GM21447 (cell line): ENCODE results near the gene PRICKLE1.

ENCODE experiments used
- ATAC-seq: cut with Tn5 transposase; IDR thresholded peaks from one replicate; pipeline ENCODE4 v1.9.1; 2021; ENCODE audit not compliant: unreplicated experiment

Gene PRICKLE1

DNA sequence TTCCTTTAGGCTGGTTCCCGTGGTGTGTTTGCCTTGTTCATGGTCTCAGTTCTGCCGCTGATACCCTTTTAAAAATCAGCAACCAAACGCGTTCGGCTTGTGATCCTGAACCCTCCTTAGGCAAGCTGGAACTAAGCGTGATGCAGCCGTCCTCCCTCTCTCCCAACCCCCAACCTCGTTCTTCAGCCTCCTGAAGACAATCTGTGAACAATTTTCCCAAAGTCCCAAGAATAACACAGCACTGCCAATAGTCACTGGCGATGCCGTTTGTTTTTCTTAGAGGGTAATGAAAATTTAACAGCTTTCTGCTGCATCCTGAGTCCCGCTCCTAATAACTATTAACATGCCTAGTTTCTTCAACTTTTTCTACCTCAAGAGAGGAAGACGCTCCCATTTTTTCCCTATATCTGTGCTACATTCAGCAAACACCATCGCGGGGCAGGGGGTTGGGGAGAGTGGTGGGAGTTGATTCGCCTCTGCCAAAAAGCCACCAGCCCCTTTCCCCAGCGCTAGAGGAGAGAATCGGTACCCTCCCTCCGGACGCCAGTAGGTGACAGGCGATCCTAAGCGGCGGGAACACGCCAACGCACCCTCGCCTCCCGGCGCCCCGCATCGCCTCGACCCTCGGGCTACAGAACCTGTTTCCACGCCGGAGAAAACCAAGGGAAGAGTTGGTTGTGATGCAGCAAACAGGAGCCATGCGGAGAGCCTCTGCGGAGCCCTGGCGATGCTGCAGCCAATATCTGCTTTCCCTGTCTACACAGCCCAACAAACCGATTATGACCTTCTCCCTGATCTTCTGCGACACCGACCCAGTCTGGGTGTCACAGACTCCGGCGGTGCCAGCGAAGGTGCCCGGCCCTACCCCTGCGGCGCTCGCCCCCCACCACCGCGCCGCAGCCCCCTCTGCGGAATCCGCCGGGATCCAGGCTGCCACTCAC is 752 bp downstream of the PRICKLE1 start:
- ATAC-seq = peak; percentile 19

DNA sequence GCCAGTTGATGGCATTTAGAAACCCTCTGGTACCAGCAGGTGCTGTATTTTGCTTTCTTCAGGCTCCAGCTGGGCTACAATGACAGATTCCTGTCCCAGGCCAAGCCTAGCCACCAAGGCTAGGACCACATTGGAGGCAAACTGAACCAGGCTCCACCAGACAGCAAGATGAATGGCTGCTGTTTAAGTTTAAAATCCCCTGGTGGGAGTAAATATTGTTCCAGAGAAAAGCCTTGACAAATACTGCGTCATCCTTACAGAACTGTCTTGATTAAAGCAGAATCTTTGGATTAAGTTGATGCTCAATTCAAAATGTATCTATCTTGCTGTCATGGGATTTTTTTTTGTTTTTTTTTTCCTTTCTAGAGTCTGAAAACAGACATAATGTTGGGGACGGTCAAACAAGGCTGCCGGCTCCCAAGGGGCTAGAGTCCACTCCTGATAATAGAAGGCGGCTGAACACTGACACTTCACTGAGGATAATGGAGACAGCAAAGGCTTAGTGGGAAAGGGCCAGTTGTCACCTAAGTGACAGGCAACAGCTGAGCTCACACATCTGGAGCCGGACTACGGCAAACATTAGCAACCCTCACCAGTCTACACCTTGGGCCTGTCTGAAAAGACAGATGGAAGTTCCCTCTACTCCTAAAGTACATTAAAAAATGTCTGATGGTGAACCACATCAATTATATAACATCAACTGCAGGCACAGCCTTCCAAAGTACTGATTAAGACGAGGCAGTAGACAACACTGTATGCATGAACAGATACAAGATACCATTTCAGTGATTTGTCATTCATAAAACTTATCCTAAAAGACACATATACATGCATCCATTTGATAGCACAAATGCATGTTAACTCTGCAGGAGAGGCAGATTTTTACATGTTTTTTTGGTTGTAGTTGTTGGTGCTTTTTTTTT is 1.7 kb downstream of the PRICKLE1 start:
- ATAC-seq = no peak

DNA sequence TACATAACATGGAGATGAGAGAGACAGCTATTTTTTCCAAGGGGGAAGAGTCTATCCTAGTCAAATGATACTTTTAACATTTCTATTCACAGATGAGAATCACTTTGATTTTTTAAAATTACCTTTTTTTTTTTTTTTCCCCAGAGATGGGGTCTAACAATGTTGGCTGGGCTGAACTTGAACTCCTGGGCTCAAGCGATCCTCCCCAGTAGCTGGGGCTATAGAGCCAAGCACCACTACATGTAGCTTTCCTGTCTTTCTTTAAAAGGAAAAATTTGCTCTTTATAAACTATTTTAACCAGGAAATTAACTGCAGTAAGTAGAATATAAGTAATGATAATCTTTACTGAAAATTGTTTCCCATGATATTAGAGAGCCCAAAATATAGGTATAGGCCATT is 3.3 kb downstream of the PRICKLE1 start:
- no peak for ATAC-seq

DNA sequence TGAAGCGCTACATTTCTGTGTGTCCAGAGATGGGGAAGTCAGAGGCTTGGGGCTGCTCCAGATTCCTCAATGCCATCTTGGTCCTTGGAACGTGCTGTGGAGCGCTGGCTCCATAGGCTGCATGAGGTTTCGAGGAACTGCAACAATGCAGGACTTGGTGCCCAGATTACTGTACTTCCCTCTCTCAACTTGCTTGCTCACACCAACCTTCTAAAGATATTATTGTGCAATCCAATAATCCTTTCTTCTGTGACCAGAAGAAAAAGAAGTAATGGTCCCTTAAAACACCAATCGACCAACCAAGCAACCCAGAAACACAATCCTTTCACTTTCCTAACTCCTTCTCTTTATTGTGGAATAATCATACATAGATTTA is 3.7 kb downstream of the PRICKLE1 start:
- ATAC-seq = no peak

DNA sequence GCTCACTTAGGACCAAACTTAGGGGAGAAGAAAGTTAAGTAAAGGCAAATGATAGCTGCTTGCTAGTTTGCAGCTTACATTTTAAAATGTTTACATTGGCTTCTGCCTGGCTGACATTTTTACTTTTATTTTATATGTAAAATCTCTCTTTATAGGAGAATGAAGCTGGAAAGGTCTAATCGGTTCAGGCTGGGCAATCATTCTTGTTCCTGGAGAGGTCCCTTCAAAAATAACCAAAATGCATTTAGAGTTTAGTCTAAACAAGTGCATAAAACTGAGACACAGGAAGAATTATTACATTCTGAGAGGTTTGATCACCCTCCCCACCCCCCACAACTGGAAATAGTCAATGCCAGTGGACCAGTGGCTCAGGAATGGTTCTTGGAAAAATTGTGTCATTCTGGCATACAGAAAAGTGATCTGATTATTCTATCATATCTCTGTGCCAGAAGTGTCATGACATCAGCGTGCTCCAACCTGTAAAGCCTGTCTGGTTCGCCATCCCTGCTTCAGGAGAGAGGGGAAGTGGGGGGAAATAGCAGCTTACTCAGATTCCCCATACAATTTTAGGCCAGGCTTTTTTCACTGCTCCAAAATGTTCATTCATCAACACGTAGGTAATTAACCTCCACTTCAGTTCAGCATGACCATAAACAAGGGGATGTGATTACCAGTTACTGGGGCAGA is 4.2 kb downstream of the PRICKLE1 start:
- ATAC-seq = no peak

DNA sequence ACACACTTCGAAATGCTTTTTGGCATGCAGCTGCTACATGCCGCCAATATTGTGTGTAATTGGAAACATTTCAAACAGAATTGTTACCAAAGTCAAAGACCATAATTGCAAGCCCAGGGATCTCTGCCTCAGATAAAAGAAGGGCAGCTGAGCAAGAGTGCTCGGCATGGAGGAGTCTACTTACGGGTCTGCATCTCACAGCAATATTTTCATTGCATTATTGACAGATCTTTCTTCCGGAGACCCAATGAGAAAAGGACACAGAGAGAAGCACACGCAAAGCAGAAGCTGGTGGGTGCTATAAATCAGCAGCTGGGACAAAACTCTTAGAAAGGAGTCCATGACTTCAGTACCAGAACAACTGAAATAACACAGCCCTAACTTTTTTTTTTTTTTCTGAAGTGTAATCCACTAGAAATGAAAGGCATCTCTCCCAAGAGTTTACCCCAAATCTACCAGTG is 4.9 kb downstream of the PRICKLE1 start:
- ATAC-seq = no peak

DNA sequence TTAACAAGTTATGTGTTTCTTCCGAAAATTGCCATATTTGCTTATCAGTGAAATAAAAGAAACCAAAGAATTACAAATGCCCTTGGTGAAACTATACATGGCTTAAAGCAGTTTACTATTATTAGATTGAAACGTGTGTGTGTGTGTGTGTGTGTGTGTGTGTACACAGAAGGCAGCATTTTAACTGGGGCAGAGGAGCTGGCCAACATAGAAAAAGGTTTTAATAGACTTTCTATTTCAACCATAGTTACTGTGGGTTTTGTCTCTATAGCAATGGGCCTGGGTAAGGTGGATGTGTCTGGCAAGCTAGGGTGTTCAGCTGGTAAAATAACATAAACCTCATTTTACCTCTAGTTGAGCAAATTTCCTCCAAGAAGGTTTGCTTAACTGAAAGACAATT is 6.5 kb downstream of the PRICKLE1 start:
- no peak for ATAC-seq

DNA sequence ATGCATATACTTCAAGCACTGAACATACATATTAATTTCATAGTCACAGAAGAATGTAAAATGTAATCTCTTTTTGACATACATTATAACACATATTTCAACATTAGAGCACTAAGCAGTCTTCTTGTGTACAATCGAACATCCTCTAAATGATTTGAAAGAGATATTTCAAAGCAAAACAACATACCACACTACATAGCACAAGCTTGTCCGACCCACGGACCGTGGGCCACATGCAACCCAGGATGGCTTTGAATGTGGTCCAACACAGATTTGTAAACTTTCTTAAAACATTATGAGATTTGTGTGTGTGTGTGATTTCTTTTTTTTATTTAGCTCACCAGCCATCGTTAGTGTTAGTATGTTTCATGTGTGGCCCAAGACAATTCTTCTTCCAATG is 7.0 kb downstream of the PRICKLE1 start:
- no peak for ATAC-seq

DNA sequence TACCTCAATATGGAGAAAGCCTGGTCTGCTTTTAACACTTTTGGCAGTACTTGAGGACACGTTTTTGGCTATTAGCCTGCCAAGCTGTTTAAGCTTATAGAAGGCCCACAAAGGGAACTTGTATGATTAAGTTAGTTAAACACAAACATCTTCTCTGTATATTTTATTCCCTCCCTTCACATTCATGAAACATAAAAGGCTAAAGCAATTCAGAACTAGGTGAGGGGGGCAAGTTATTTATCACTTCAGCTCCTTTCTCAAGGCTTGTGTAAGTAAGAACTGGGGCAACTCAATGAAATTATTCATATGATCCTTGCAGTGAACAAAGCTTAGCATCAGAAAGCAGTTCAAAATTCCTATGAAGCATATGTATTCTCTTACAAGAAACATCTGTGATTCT is 7.5 kb downstream of the PRICKLE1 start:
- no peak for ATAC-seq

DNA sequence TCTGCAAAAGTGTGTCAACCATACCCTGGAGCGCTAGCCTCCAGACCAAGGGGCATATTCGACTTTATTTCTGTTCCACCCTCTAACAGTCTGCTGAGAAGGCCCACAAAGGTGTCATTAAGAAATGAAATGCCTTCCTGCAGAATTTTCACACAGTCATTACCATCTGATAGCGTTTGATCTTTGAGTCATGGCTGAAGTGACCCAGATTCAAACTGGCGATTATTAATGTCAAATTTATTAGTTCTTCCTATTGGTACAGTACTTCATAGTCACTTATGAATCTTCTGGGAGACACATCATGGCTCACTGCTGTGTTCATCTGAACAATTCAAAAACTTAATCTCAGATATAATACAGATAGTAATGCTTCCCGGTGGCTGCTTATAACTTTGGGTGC is 13.2 kb downstream of the PRICKLE1 start:
- ATAC-seq = no peak

DNA sequence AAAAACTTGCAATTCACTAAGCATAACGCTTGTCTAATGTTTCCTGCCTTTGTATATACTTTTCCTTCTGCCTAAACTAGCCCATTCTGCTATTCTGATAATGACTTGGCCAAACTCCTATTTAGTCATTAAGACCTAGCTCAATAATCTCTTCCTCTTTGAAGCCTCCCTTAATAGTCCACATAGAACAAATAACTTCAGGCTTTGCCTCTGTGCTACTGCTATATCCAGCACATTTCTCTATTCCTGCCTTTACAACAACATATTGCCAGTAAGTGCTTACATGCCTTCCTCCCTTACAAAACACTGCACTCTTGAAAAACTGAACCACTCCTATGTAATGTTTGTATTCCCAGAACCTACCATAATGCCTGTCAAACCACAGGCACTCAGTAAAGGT is 13.8 kb downstream of the PRICKLE1 start:
- ATAC-seq = no peak

DNA sequence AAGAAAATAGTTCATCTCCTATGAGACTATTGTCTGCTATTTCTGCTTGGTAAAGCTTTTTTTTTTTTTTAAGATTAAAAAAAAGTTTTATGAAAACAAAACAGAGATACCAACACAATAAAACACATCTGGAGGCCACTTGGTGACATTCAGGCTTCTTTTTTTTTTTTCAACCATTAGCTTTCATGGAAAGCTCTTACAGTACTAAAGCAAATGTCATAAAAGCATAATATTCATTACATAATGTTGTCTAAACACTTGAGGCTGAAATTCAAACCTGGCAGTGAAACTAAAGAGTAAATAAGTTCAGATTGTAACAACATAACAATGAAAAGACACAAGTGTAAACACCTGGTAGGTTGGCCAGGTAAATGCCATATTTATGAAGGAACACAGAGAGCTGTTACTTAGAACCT is 14.7 kb downstream of the PRICKLE1 start:
- no peak for ATAC-seq

DNA sequence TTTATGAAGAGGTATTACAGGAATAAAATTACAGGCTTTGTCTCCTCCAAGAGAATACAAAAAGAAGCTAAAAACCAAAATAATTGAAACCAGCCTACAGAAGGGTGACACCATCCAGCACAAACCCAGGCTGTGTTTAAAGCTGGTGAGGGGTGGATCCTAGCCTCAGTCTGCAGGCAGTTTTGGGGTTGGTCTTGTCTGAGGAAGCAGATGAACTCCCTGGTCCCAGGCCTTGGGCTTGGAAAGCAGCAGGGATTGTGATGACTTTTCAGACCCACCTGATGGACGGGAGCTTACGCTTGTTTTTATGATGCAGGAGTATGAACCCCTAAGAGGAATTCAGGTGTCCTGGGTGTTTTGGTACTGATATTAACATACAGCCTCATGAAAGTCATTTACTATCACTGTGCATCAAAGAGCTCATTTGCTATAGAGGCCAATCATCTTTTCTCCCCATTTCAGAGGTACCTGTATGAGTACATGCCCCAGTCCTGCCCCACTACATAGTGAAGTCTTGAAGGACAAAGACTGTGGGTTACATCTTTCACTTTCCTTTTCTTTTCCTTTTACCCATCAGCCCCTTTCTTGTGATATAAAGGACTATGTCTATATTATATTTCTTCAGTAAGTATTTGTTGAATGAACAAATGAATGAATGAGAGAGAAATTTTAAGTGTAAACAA is 18.1 kb downstream of the PRICKLE1 start:
- ATAC-seq = no peak

DNA sequence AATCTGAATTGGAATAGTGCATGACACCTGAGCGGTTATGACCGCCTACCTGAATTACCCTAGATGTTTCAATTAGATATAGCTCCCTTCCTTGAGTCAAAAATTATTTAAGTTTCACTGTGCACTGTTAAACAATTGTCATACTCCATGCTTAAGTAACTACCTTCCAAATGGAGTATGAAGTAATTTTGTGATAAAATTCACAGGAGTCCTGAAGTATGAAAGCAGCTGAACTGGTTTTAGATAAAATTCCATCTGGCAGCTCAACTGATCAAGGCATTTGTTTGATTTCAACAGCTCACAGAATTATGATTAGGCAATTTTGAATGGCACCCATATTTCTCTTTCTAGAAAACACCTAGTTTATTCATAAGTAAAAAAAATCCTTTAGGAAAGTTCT is 19.5 kb downstream of the PRICKLE1 start:
- no peak for ATAC-seq

DNA sequence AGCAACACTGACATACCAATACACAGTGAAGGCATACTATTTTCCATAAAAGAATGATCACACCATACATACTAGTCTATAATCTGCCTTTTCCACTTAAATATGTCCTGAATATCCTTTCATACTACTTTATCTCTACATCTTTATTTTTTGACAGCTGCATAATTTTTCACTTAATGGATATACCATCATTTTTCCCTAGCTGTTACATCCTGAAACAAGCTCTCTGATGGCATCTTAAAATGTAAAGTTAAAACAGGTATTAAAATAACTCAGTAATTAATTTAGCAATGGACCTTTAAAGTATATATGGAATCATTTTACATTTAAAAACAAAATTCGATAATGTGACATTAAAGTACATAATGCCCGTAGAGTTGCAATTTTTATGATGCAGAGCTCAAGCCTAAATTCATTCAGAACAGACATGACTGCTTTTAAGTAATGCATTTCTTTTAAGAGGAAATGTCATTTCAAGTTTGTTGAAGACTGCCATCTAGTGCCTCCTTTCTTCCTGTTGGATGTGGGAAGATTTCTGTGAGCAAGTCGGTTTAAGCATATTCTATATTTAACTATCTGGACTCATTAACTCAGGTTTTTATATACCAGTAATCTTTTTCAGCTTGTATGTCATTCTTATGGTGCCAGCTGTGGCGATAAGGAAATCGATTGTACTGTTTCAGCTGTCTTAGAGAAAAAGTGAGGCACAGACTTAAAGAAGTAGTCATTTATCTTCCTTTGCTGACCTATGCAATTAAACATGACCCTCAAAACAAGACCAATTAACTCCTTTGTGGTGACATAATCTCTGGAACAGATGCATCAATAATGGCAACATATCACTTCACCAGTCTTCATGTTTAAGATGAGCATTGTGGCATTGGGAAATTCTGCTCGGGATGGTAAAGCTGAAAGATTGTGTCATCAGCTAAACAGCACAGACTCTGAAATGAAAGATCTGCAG is 20.3 kb downstream of the PRICKLE1 start:
- peak; percentile 83 for ATAC-seq

DNA sequence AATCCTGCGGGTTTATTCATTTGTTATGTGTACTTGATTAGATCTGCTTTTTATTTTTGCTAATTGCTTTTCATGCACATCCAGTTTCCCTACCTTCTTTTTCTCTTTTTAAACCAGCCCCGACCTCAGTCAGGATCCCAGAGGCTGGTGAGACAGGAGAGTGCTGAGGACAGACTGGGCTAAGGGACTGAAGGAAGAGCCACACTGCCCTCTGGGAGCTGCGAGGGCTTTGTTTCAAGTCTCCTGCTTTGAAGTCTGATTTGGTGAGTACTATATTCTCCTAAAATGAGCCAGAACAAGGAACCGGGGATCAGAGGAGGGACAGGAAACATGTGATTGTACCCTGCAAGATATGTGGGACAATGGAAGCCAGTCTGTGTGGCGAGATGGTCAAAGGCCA is 23.9 kb downstream of the PRICKLE1 start:
- ATAC-seq = no peak

DNA sequence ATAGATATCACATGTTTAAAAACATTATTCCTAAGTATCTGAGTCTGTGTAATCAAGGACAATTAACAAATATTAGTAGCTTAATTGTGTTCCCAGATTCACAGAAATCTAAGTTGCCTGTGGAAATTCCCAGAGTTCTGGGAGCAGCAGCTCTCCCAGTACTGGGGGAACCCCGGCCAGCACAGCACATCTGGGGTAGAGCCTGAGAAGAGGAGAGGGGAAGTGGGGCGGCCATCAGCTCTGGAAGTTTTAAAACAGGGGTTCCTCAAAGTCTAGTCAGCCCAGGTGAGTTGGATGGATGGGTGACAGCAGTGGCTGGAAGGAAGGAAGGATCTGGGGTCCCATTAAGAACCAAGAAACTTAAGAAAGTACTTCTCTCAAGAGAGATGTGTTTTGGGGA is 24.6 kb downstream of the PRICKLE1 start:
- ATAC-seq = no peak

DNA sequence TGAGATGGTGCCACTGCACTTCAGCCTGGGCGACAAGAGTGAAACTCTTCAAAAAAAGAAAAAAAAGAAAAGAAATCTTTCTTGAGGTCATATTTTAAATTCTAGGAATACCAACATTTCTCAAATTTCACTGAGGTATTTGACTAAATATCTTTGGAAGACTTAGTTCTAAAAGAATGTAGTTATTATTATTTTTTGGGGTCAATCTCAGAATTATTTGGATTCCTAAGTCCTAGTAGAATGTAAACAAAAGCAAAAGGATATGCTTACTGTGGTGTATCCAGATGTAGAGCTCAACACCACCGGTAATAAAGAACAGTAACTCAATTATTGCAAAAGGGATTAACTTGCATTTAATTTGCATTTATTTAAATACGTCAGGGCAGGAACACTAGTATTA is 25.0 kb downstream of the PRICKLE1 start:
- ATAC-seq = no peak

DNA sequence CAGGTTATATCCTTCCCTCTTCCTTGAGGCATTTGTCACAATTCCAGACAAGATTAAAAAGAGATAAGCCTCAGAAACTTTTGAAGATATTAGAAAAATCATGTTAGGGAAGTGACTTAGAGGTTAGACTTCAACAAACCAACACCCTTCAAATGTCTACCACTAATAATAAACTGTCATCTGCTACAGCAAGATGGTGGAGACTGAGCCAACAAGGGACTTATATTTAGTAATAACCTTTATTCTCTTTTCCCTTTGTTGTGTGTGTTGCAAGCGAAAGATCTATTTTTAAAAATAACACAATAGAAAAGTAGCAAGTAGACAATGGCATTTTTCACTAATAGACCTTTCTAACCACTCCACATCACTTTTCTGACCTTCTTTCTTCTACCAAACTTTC is 28.6 kb downstream of the PRICKLE1 start:
- ATAC-seq = no peak
